ENCODE measurements around the gene PLEKHO1.
"Not testable (repeated sequence)": the region's sequence is repeated elsewhere in the genome, so short reads cannot be mapped to it uniquely, and the experiment has no call there.

PLEKHO1 gene

DNA sequence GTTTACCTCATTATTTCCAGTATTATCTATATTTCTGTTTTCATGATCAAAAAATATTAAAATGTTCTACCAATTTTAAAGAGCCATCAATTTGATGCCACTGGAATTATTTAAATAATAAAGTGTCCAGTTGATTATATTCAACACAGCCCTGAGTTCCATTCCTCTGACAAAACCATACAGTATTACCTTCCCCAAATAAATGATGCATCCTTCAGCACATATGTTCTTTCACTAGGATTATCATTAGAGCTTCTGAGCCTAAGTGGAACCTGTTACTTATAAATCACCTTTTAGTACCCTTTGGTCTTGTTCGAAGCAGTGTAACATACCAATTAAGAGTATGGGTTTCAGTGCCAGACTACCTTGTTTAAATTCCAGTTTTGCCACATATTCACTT, 17.3 kb upstream of the PLEKHO1 start:
- Histone ChIP-seq H3K9ac (ENCODE audit: low read length) (no peak overlapping the region), H3K27me3 (ENCODE audit: control insufficient read depth, insufficient read depth, low read length) (no peaks in the 10 kb centered on the region), H3K4me1 (ENCODE audit: control insufficient read depth, insufficient read depth, low read length) (no peaks in the 10 kb centered on the region), H3K36me3 (ENCODE audit: control insufficient read depth, insufficient read depth, low read length) (no peaks in the 10 kb centered on the region), H3K4me3 (ENCODE audit: low read length) (no peak overlapping the region), H3K9me3 (ENCODE audit: control insufficient read depth, low read length) (no peaks in the 10 kb centered on the region)

DNA sequence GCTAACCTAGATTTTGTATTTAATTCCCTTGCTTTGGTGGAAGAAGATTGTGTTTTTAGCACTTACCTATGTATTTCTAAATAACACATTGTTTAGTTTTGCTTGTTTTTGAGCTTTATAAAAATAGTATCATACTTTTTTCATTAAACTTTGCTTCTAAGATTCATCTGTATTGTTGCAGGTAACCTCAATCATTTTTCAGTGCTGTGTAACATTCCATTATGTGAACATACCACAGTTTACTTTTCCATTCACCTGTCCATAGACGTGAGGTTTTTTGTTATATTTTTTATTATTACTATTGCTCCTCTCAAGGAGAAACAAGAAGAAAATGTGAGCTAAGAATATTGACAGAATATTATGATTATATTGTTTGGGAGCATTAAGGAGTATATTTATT, 15.2 kb upstream of the PLEKHO1 start:
- no peak overlapping the region for H3K4me3 ChIP-seq (ENCODE audit: low read length)
- H3K27me3 ChIP-seq (ENCODE audit: control insufficient read depth, insufficient read depth, low read length), result no peaks in the 10 kb centered on the region
- H3K36me3 ChIP-seq (ENCODE audit: control insufficient read depth, insufficient read depth, low read length), result no peaks in the 10 kb centered on the region
- H3K9ac ChIP-seq (ENCODE audit: low read length), result no peak overlapping the region
- no peaks in the 10 kb centered on the region for H3K4me1 ChIP-seq (ENCODE audit: control insufficient read depth, insufficient read depth, low read length)
- no peaks in the 10 kb centered on the region for H3K9me3 ChIP-seq (ENCODE audit: control insufficient read depth, low read length)

DNA sequence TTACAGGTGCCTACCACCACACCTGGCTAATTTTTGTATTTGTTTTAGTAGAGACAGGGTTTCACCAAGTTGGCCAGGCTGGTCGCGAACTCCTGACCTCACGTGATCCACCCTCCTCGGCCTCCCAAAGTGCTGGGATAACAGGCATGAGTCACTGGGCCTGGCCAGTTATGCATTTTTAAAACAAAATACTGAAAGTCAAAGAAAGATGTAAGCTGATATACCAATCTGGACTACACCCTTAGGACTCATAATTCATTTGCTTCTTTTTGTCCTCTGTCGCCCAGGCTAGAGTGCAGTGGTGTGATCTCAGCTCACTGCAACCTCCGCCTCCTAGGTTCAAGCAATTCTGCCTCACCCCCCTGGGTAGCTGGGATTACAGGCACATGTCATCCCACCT, 14.3 kb upstream of the PLEKHO1 start:
- H3K9me3 ChIP-seq (ENCODE audit: control insufficient read depth, low read length); H3K4me3 ChIP-seq (ENCODE audit: low read length); H3K9ac ChIP-seq (ENCODE audit: low read length); H3K36me3 ChIP-seq (ENCODE audit: control insufficient read depth, insufficient read depth, low read length); H3K4me1 ChIP-seq (ENCODE audit: control insufficient read depth, insufficient read depth, low read length); H3K27me3 ChIP-seq (ENCODE audit: control insufficient read depth, insufficient read depth, low read length): not testable (repeated sequence)

GRCh38 chr1:150138044-150138443, 11.7 kb upstream of the PLEKHO1 start:
- Histone ChIP-seq H3K36me3 (ENCODE audit: control insufficient read depth, insufficient read depth, low read length) (no peaks in the 10 kb centered on the region), H3K9ac (ENCODE audit: low read length) (no peak overlapping the region), H3K4me3 (ENCODE audit: low read length) (no peak overlapping the region), H3K9me3 (ENCODE audit: control insufficient read depth, low read length) (no peaks in the 10 kb centered on the region), H3K4me1 (ENCODE audit: control insufficient read depth, insufficient read depth, low read length) (no peaks in the 10 kb centered on the region), H3K27me3 (ENCODE audit: control insufficient read depth, insufficient read depth, low read length) (no peaks in the 10 kb centered on the region)

- H3K4me1 ChIP-seq (ENCODE audit: control insufficient read depth, insufficient read depth, low read length), result no peaks in the 10 kb centered on the region
- H3K4me3 ChIP-seq (ENCODE audit: low read length), result no peak overlapping the region
- no peaks in the 10 kb centered on the region for H3K36me3 ChIP-seq (ENCODE audit: control insufficient read depth, insufficient read depth, low read length)
- H3K9me3 ChIP-seq (ENCODE audit: control insufficient read depth, low read length), result no peaks in the 10 kb centered on the region
- no peaks in the 10 kb centered on the region for H3K27me3 ChIP-seq (ENCODE audit: control insufficient read depth, insufficient read depth, low read length)
- no peak overlapping the region for H3K9ac ChIP-seq (ENCODE audit: low read length)
Measured at GRCh38 chr1:150141452-150141851, 8.3 kb upstream of the PLEKHO1 start.

- Histone ChIP-seq H3K9ac (ENCODE audit: low read length) (no peak overlapping the region), H3K4me1 (ENCODE audit: control insufficient read depth, insufficient read depth, low read length) (no peaks in the 10 kb centered on the region), H3K27me3 (ENCODE audit: control insufficient read depth, insufficient read depth, low read length) (no peaks in the 10 kb centered on the region), H3K9me3 (ENCODE audit: control insufficient read depth, low read length) (no peaks in the 10 kb centered on the region), H3K4me3 (ENCODE audit: low read length) (no peak overlapping the region), H3K36me3 (ENCODE audit: control insufficient read depth, insufficient read depth, low read length) (no peaks in the 10 kb centered on the region)
Measured at GRCh38 chr1:150142083-150142482, 7.6 kb upstream of the PLEKHO1 start.

DNA sequence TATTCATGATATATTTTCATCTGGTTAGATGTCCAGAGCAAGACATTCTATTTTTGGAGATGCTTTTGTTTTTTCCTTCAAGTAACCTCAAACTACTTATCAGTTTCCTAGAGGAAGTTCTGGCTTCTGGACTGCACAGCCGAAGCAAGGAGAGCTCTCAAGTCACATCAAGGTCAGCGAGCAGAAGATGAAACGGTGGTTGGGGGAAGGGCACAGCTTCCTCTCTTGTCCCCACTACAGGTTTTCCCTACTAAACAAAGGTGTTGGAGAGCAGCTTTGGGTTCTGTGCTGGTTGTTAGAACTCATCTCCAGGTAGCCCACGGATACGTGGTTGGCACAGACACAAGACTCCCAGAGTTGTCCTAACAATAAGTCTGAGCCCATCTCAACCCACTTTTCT, 5.1 kb upstream of the PLEKHO1 start:
- Histone ChIP-seq H3K9ac (ENCODE audit: low read length) (no peak overlapping the region), H3K27me3 (ENCODE audit: control insufficient read depth, insufficient read depth, low read length) (peaks cover 8% of the 10 kb centered on the region), H3K36me3 (ENCODE audit: control insufficient read depth, insufficient read depth, low read length) (no peaks in the 10 kb centered on the region), H3K4me3 (ENCODE audit: low read length) (no peak overlapping the region), H3K9me3 (ENCODE audit: control insufficient read depth, low read length) (no peaks in the 10 kb centered on the region), H3K4me1 (ENCODE audit: control insufficient read depth, insufficient read depth, low read length) (no peaks in the 10 kb centered on the region)

DNA sequence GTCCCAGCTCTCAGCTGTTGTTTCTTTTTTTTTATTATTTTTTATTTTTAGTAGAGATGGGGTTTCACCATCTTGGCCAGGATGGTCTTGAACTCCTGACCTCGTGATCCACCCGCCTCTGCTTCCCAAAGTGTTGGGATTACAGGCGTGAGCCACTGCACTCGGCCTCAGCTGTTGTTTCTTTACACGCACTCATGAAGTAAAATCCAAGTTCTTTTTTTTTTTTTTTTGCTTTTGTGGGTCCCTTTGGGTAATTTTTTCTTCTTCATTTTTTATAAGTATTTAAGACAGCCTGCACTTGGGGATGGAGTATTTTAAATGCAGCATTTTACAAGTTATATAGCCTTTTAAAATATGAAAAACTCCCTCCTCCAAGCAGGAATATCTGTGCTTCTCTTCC, 3.7 kb upstream of the PLEKHO1 start:
- H3K9me3 ChIP-seq (ENCODE audit: control insufficient read depth, low read length); H3K36me3 ChIP-seq (ENCODE audit: control insufficient read depth, insufficient read depth, low read length); H3K9ac ChIP-seq (ENCODE audit: low read length); H3K4me3 ChIP-seq (ENCODE audit: low read length); H3K4me1 ChIP-seq (ENCODE audit: control insufficient read depth, insufficient read depth, low read length): not testable (repeated sequence)
- peaks cover 16% of the 10 kb centered on the region for H3K27me3 ChIP-seq (ENCODE audit: control insufficient read depth, insufficient read depth, low read length)

- Histone ChIP-seq H3K4me3 (ENCODE audit: low read length) (no peak overlapping the region), H3K27me3 (ENCODE audit: control insufficient read depth, insufficient read depth, low read length) (peaks cover 18% of the 10 kb centered on the region), H3K9me3 (ENCODE audit: control insufficient read depth, low read length) (no peaks in the 10 kb centered on the region), H3K9ac (ENCODE audit: low read length) (no peak overlapping the region), H3K4me1 (ENCODE audit: control insufficient read depth, insufficient read depth, low read length) (peaks cover 3% of the 10 kb centered on the region), H3K36me3 (ENCODE audit: control insufficient read depth, insufficient read depth, low read length) (no peaks in the 10 kb centered on the region)
Measured at GRCh38 chr1:150146849-150147542, 2.7 kb upstream of the PLEKHO1 start.

DNA sequence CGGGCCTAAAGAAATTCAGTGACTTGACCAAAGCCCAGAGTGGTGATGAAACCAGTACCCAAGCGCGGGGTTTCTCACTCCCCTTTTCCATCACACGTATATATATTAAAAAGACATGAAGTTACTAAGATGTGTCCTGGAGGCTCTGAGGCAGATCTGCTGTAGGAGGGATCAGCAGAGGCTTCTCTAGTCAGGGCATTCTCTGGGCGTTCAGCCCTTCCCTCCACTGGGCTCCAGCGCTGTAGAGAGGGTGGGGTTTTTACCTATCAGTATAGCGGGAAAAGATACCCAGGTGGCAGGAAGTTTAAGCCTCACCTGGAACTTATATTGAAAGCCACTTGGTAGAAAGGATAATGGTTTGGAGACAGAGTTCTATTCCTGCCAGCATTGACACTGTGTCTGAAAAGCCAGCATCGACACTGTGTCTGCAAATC, 862 bp upstream of the PLEKHO1 start:
- Histone ChIP-seq H3K9me3 (ENCODE audit: control insufficient read depth, low read length) (no peaks in the 10 kb centered on the region), H3K4me3 (ENCODE audit: low read length) (no peak overlapping the region), H3K9ac (ENCODE audit: low read length) (peak overlapping the region; percentile 73), H3K4me1 (ENCODE audit: control insufficient read depth, insufficient read depth, low read length) (peaks cover 3% of the 10 kb centered on the region), H3K27me3 (ENCODE audit: control insufficient read depth, insufficient read depth, low read length) (peaks cover 18% of the 10 kb centered on the region), H3K36me3 (ENCODE audit: control insufficient read depth, insufficient read depth, low read length) (no peaks in the 10 kb centered on the region)

- Histone ChIP-seq H3K4me3 (ENCODE audit: low read length) (peak overlapping the region; percentile 56), H3K4me1 (ENCODE audit: control insufficient read depth, insufficient read depth, low read length) (peaks cover 3% of the 10 kb centered on the region), H3K9me3 (ENCODE audit: control insufficient read depth, low read length) (no peaks in the 10 kb centered on the region), H3K27me3 (ENCODE audit: control insufficient read depth, insufficient read depth, low read length) (peaks cover 18% of the 10 kb centered on the region), H3K36me3 (ENCODE audit: control insufficient read depth, insufficient read depth, low read length) (no peaks in the 10 kb centered on the region), H3K9ac (ENCODE audit: low read length) (peak overlapping the region; percentile 79)
Measured at GRCh38 chr1:150150133-150151021, 661 bp downstream of the PLEKHO1 start.

Data from mucosa of stomach (tissue), 1 donor.